Transverse colon (tissue), 4 donors: ENCODE results near the gene PTPN1. TPM values are rescaled to one million over a fixed set of nuclear protein-coding genes. Genes with fewer than 3 reads are reported as not detected.

Source experiments
- DNase-seq: peaks from one replicate; pipeline ENCODE4 v3.0.0-alpha.2; 2019
- H3K27ac ChIP-seq, 4 donors: fragments of 200-600 bp; sonication (generic); 2 replicates each; pipeline ENCODE4 v1.5.1; 2016 to 2018; ENCODE audit warnings: inconsistent platforms in 4 of 4
- H3K27me3 ChIP-seq: fragments of 200-600 bp; sonication (generic); 2 replicates; pipeline ENCODE4 v1.5.1; 2017; ENCODE audit warnings: inconsistent platforms
- H3K36me3 ChIP-seq, 4 donors: fragments of 200-600 bp; sonication (generic); 2 replicates each; pipeline ENCODE4 v1.5.1; 2017 to 2019; ENCODE audit warnings: inconsistent platforms in 4 of 4
- H3K4me1 ChIP-seq, 4 donors: fragments of 200-600 bp; sonication (generic); 2 replicates each; pipeline ENCODE4 v1.5.1; 2017 to 2020; ENCODE audit warnings: inconsistent platforms in 4 of 4
- H3K4me3 ChIP-seq, 4 donors: fragments of 200-600 bp; sonication (generic); 1 replicate in 1 of 4; 2 replicates in 3 of 4; pipeline versions ENCODE4 v1.5.1 to v1.6.1; 2017 to 2019; ENCODE audit warnings: inconsistent platforms in 4 of 4
- H3K9me3 ChIP-seq, 2 donors: fragments of 200-600 bp; sonication (generic); 2 replicates each; pipeline ENCODE4 v1.5.1; 2017 to 2019; ENCODE audit warnings: inconsistent platforms in 2 of 2
- EP300 ChIP-seq: sonication (generic); formaldehyde crosslinking; IDR thresholded peaks from one replicate; pipeline ENCODE4 v1.6.1; 2017; ENCODE audit warnings: antibody characterized with exemption, low read depth
- POLR2A ChIP-seq: fragments of 450-650 bp; IDR thresholded peaks from one replicate; pipeline ENCODE4 v1.6.1; 2016; ENCODE audit warnings: antibody characterized with exemption, mild to moderate bottlenecking, moderate library complexity
- POLR2AphosphoS5 ChIP-seq, 3 donors: sonication (generic); formaldehyde crosslinking; IDR thresholded peaks; one replicate each; pipeline ENCODE4 v1.6.1; 2016; ENCODE audit warnings: antibody characterized with exemption in 3 of 3
- WGBS, 2 donors: methylation state at CpG; one replicate each; pipeline ENCODE4 v1.1.5; 2018; ENCODE audit warnings: low coverage in 1 of 2; 5-methylcytosine and 5-hydroxymethylcytosine counted together
- in situ Hi-C, 4 donors: fragments of 200-750 bp; cut with MboI; loops; one replicate each; pipeline versions ENCODE4 v1.15.0 to v1.15.1; 2017; ENCODE audit warnings: low sequenced_read_pairs in 3 of 4, low pct_ligation_motif_present in 1 of 4, low pct_unique_long_range_greater_than_20kb in 1 of 4
- intact Hi-C: fragments of 100-400 bp; cut with DNase I; formaldehyde crosslinking; loops from one replicate; pipeline ENCODE4 v1.15.1; 2023; ENCODE audit warnings: low total_unique reads
- total RNA-seq, 4 donors: library from RNA; depleted of rRNA; stranded (reverse); fragments of >200 nt; gene quantifications; one replicate each; pipeline ENCODE4 v1.1.0, GENCODE V29; 2016
- TF ChIP-seq, protein P1 (sequence below), 5 experiments: fragments of 200-600 bp in 3 of 5; fragments of 450-650 bp in 2 of 5; sonication (generic) in 3 of 5; IDR thresholded peaks; 1 replicate in 2 of 5; 2 replicates in 3 of 5; pipeline ENCODE4 v1.5.1; 2016 to 2017; ENCODE audit warnings: antibody characterized with exemption in 5 of 5, inconsistent platforms in 3 of 5, mild to moderate bottlenecking in 2 of 5, moderate library complexity in 1 of 5

The PTPN1 gene
- total RNA-seq, 4 donors from 2014 or later: 19.3 to 34.8 (median 28.8) TPM

DNA sequence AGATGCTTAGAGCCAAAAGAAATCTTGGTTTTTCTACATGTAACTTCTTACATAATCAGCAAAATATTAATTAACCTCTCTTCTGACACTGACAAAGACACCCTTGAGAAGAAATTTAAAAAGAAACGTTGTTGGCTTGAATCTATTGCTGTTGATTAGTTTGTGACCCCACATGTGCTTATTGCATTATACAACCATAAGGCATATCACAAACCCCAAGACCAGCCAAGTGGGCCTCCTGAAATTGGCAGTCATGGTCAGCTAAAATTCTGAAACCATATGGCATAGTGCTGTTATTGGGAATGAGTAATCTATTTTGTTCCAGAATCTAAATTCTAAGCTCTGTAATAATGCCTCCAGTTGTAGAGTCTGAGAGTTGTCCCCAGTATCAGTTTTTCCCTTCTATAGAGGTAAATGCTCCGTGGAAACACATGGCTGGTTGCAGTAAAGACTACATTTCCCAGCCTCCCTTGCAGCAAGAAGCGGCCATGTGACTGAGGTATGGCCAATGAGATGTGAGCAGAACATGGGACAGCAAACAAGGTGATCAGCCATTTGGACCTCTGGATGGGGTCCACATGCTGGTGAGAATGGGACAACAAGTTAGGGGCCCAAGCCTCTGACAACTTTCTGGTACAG is 42.3 kb upstream of the PTPN1 start:
- Histone ChIP-seq H3K4me3 (no peak overlapping the region), H3K4me1 (peaks cover 0 to 21% (median 13%) of the 10 kb centered on the region in 4 donors), H3K27ac (no peak overlapping the region), H3K9me3 (no peaks in the 10 kb centered on the region), H3K36me3 (no peaks in the 10 kb centered on the region), H3K27me3 (no peaks in the 10 kb centered on the region)
- intact Hi-C loops: no loop called here
- WGBS, 2 donors: 52 to 73% methylated on average over 2 to 3 of the region's 3 CpGs
- DNase-seq: no peak
- TF ChIP-seq POLR2A: no peak
- TF ChIP-seq, protein P1, sequence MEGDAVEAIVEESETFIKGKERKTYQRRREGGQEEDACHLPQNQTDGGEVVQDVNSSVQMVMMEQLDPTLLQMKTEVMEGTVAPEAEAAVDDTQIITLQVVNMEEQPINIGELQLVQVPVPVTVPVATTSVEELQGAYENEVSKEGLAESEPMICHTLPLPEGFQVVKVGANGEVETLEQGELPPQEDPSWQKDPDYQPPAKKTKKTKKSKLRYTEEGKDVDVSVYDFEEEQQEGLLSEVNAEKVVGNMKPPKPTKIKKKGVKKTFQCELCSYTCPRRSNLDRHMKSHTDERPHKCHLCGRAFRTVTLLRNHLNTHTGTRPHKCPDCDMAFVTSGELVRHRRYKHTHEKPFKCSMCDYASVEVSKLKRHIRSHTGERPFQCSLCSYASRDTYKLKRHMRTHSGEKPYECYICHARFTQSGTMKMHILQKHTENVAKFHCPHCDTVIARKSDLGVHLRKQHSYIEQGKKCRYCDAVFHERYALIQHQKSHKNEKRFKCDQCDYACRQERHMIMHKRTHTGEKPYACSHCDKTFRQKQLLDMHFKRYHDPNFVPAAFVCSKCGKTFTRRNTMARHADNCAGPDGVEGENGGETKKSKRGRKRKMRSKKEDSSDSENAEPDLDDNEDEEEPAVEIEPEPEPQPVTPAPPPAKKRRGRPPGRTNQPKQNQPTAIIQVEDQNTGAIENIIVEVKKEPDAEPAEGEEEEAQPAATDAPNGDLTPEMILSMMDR (IDR thresholded peaks at IDR 0.05): no peak
- TF ChIP-seq EP300: no peak
- TF ChIP-seq POLR2AphosphoS5 (IDR thresholded peaks at IDR 0.05): no peak
- in situ Hi-C loops: loop anchor here in 1 of 4 donors (25.0 kb wide), 1 partner anchor 181 kb away; no protein-coding TSS in a partner anchor

DNA sequence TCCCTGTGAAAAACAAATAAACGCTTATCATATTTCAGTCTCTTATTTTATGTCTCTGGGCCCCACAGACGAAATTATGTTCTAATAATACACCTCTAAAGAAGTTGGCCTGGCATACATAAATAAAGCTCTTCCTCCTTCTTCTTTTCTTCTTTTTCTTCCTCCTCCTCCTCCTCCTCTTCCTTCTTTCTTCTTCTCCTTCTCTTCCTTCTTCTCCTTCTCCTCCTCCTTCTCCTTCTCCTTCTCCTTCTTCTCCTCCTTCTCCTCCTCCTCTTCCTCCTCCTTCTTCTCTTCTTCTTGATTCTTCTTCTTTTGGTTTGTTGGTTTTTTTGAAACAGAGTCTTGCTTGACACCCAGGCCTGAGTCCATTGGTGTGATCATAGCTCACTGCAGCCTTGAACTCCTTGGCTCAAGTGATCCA is 41.8 kb upstream of the PTPN1 start:
- TF ChIP-seq POLR2A (no peak), EP300 (no peak), POLR2AphosphoS5 (IDR thresholded peaks at IDR 0.05) (no peak)
- TF ChIP-seq, protein P1 (IDR thresholded peaks at IDR 0.05): no peak
- H3K27me3 ChIP-seq: no peaks in the 10 kb centered on the region
- H3K4me1 ChIP-seq: peaks cover 0 to 21% (median 13%) of the 10 kb centered on the region in 4 donors
- no peak for DNase-seq
- H3K27ac ChIP-seq: no peak overlapping the region
- no peak overlapping the region for H3K4me3 ChIP-seq
- 33 to 75% methylated on average over 1 to 2 of the region's 2 CpGs for WGBS, 2 donors
- in situ Hi-C loops: loop anchor here in 1 of 4 donors (25.0 kb wide), 1 partner anchor 181 kb away; no protein-coding TSS in a partner anchor
- intact Hi-C loops: no loop called here
- no peaks in the 10 kb centered on the region for H3K9me3 ChIP-seq
- H3K36me3 ChIP-seq: no peaks in the 10 kb centered on the region

DNA sequence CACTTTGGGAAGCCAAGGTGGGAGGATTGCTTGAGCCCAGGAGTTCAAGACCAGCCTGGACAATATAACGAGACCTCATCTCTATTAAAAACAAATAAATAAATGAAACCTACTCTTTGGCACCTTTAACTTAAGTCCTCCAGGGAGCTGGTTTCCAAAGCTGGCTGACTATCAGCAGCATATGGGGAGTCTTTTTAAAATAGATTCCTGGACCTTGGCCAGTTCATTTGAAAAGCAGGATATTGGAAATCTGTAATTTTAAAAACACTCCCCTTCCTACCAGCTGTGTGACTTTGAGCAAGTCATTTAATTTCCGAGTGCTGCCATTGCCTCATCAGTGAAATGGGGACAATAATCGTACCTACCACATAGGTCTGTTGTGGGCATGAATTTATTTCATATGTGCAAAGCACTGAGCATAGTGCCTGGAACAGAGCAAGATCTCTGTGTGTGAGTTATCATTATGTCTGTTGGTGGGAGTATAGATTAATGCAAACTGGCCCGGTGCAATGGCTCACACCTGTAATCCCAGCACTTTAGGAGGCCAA is 40.9 kb upstream of the PTPN1 start:
- intact Hi-C loops (no loop called here), in situ Hi-C loops (loop anchor here in 1 of 4 donors (25.0 kb wide), 1 partner anchor 182 kb away; no protein-coding TSS in a partner anchor)
- H3K4me1 ChIP-seq: peaks cover 0 to 18% (median 9%) of the 10 kb centered on the region in 4 donors
- H3K27me3 ChIP-seq: no peaks in the 10 kb centered on the region
- no peaks in the 10 kb centered on the region for H3K36me3 ChIP-seq
- no peak overlapping the region for H3K27ac ChIP-seq
- no peak overlapping the region for H3K4me3 ChIP-seq
- H3K9me3 ChIP-seq: no peaks in the 10 kb centered on the region
- WGBS, 2 donors: 80 to 84% methylated on average over 1 to 4 of the region's 4 CpGs
- no peak for TF ChIP-seq POLR2AphosphoS5 (IDR thresholded peaks at IDR 0.05)
- no peak for DNase-seq

- no peak for DNase-seq
- H3K27me3 ChIP-seq: no peaks in the 10 kb centered on the region
- no peak overlapping the region for H3K4me3 ChIP-seq
- intact Hi-C loops (no loop called here), in situ Hi-C loops (loop anchor here in 3 of 4 donors (5.0 to 25.0 kb wide), 4 partner anchors 103 to 182 kb away; no protein-coding TSS in a partner anchor)
- 56 to 82% methylated on average over 1 to 2 of the region's 2 CpGs for WGBS, 2 donors
- TF ChIP-seq POLR2A (no peak), EP300 (no peak), POLR2AphosphoS5 (IDR thresholded peaks at IDR 0.05) (no peak)
- TF ChIP-seq, protein P1 (IDR thresholded peaks at IDR 0.05): no peak
- no peak overlapping the region for H3K27ac ChIP-seq
- no peaks in the 10 kb centered on the region for H3K36me3 ChIP-seq
- peaks cover 0 to 14% (median 6%) of the 10 kb centered on the region in 4 donors for H3K4me1 ChIP-seq
- no peaks in the 10 kb centered on the region for H3K9me3 ChIP-seq
These were observed 40.4 kb upstream of the PTPN1 start for GRCh38 chr20:50469796-50470195.
